GM04504 (cell line): Measurements from ENCODE around the gene ARCN1.
"Not testable (repeated sequence)": the region's sequence is repeated elsewhere in the genome, so short reads cannot be mapped to it uniquely, and the experiment has no call there.

ENCODE experiments used
- DNase-seq: peaks from one replicate; pipeline ENCODE4 v3.0.0-alpha.2; 2012; ENCODE audit warnings: low read depth

The ARCN1 gene

DNA sequence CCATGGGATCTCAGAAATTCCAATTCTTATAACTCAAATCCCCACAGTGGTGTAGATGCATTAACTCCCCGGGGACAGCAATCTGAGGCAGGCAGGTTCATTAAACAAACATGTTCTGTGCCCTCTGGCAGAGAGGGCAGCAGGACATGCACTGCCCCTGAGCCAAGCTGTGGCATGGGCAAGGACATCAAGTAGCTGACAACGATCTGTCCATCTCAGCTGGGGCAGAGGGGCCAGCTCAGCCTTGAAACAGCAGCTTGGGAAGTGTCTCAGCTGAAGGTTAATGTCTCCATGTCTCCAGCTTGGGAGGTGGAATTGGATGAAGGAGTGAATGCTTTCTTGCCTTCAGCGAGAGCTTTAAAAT is 27.6 kb upstream of the ARCN1 start:
- no peak for DNase-seq

DNA sequence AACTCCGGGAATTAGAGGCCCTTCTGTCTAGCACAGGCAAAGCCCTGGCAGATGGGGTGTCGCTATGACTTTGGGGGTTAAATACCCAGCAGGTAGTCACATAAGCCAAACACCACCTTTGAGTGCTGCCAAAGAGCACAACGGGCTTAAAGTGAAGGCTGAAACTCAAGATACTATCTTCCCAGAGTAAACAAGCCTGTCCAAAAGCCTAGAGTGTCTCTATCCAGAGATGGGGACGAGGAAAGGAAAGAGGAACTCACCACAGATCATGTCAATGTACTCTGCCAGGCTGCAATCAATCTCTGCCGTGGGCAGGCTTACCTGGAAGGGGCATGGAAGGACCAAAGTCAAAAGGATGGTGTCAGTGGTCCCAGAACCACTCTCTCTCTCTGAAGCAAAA is 26.7 kb upstream of the ARCN1 start:
- no peak for DNase-seq

DNA sequence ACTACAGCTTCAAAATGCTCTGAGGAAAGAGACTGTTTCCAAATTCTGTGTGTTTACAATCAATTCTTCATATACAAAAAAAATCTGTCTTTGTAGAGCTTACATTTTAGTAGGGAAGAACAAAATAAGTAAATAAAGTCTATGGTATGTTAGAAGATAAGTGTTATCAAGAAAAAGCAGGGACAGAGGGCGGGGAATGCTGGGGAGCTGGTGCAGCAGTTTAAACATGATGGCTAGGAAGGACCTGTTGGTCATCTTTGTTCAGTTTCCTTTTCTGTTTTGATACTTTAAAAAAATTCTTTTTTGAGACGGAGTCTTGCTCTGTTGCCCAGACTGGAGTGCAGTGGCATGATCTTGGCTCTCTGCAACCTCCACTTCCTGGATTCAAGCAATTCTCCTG is 25.1 kb upstream of the ARCN1 start:
- DNase-seq: no peak

DNA sequence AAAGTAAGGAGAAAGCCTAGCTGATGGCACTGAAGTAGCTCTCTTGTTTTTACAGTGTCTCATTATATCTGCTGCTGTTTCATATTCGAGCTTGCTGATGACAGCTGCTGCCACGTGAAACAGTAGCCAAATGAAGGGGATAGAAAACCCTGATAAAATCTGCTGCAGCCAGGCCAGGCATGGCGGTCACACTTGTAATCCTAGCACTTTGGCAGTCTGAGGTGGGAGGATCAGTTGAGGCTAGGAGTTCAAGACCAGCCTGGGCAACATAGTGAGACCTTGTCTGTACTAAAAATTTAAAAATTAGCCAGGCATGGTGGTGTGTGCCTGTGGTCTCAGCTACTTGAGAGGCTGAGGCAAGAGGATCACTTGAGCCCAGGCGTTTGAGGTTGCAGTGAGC is 19.9 kb upstream of the ARCN1 start:
- DNase-seq: no peak

DNA sequence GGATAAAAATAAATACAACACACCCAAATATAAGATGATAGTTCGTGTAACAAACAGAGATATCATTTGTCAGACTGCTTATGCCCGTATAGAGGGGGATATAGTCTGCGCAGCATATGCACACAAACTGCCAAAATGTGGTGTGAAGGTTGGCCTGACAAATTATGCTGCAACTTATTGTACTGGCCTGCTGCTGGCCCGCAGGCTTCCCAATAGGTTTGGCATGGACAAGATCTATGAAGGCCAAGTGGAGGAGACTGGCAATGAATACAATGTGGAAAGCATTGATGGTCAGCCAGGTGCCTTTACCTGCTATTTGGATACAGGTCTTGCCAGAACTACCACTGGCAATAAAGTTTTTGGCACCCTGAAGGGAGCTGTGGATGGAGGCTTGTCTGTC is 11.4 kb upstream of the ARCN1 start:
- DNase-seq: no peak

DNA sequence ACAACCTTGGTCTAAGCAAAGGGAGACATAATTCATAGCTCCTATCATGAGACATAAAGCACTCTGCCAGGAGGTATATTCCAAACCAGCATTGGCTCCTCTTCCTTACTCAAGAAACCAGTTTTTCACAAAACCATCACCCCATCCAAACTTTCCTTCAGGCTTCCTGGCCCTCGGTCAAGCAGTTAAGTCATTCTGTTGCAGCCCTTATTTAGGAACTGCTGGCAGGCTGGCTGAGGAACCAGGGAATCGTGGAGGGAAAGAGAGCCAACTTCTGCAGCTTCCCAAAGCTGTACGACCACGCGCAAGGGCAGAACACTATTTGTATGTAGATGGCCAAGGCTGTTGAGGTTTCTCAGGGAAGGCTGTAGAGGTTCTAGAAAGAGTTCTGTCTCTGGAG is 7.2 kb upstream of the ARCN1 start:
- no peak for DNase-seq

DNA sequence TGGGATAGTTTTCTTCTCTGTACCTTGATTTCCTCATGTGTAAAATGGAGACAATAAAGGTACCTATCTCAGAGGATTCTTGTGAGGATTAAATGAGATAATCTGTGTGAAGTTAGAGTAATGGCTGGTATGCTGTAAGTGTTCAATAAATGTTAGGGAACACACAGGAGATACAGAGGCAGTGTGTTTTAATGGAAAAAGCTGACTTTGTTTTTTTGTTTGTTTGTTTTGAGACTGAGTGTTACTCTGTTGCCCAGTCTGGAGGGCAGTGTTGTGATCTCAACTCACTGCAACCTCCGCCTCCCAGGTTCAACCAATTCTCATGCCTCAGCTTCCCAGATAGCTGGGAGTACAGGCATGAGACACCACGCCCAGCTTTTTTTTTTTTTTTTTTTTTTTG is 2.5 kb upstream of the ARCN1 start:
- DNase-seq: no peak

DNA sequence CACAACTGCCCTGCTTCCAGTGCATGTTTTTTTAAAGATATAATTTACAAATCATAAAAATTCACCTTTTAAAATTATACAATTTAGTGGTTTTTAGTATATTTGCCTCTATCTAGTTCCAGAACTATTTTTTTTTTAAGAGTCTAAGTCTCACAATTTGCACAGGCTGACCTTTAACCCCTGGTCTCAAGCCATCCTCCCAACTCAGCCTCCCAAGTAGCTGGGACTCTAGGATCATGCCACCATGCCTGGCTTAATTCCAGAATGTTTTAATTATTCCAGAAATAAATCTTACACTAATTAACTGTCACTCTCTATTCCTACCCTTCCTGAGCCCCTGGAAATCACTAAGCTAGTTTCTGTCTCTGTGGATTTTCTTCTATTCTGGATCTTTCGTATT is 1.4 kb upstream of the ARCN1 start:
- no peak for DNase-seq

DNA sequence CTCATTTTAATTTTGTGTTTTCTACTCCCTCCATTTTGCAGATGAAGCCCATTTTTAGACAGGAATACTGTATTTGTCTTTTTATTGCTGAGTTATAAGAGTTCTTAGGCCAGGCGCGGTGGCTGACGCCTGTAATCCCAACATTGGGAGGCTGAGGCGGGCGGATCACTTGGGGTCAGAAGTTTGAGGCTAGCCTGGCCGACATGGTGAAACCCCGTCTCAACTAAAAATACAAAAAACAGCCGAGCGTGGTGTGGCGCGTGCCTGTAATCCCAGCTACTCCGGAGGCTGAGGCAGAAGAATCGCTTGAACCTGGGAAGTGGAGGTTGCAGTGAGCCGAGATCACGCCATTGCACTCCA is 528 bp upstream of the ARCN1 start:
- DNase-seq: not testable (repeated sequence)

DNA sequence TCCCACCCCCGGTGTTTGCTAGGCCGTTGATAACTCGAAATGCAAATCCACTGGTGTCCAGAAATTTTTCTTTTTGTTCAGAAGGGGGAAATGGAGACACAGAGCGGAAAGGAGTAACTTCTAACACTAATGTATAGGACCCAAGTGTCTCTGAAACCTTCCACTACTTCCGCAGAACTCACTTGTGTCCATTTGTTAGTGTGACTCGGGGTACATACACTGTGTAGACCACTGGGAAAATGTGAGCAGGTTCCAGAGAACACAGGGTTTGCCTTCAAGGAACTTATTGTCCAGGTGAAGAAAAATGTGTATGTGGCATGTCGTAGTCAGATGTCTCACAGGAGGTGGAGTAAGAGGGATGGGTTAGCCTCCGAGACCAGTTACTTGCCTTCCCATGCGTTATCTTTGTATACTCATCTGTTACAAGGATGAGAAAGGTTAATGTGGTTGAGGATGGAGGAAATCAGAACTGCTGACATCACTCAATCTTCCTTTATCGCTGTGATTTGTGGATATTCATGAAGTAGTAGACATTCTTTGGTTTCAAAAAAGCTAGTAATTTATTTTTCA is 857 bp downstream of the ARCN1 start:
- no peak for DNase-seq

DNA sequence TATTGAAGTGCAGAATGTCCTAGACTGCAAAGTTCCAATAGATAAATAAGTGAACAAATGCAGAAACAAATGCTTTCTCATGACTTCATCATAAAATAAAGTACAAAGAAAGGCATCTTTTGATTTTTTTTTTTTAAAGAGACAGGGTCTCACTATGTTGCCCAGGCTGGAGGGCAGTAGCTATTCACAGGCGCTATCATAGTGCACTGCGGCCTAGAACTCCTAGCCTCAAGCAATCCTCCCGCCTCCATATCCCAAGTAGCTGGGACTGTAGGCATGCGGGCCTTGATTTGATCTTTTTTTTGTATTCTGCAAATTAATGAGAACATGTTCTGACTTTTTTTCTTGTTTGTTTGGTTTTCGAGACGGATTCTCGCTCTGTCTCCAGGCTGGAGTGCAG is 2.4 kb downstream of the ARCN1 start:
- DNase-seq: no peak

DNA sequence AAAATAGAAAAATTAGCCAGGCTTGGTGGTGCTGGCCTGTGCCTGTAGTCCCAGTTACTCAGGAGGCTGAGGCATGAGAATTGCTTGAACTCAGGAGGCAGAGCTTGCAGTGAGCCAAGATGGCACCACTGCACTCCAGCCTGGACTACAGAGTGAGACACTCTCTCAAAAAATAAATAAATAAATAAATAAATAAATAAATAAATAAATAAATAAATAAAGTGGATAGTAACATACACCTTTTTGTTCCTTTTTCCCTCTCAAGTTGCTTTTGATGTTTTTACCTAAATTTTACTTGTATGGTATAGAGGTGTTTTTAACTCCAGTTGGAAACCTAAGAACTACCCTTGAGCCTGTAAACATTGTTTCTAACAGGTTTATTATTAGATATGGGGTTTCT is 5.8 kb downstream of the ARCN1 start:
- not testable (repeated sequence) for DNase-seq

DNA sequence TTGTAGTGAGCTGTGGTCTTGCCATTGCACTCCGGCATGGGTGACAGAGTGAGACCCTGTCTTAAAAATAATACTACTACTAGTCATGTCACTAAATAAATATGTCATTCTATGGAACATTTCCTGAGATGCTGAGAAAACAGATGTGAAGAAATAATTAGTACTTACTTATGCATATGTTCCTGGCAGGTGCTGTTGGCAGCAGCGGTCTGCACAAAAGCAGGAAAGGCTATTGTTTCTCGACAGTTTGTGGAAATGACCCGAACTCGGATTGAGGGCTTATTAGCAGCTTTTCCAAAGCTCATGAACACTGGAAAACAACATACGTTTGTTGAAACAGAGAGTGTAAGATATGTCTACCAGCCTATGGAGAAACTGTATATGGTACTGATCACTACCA is 8.8 kb downstream of the ARCN1 start:
- DNase-seq: no peak

DNA sequence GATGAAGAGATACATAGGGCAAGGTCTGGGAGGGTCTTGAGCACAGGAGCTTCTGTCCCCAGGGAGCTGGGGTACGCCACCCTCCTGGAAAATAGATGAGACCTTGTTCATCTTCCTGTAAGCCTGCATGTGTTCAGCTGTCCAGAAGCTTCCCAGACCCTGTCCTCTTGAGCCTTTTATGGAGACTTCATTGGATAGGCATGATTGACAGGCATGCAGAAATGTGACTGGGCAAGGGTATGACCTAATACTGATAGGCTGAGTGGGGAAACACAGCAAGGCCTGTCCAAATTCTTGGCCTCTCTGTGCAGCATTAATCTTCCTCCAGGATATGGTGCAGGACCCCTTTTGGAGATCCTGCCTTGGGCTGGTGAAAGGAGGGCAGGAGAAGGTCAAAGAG is 15.7 kb downstream of the ARCN1 start:
- no peak for DNase-seq

DNA sequence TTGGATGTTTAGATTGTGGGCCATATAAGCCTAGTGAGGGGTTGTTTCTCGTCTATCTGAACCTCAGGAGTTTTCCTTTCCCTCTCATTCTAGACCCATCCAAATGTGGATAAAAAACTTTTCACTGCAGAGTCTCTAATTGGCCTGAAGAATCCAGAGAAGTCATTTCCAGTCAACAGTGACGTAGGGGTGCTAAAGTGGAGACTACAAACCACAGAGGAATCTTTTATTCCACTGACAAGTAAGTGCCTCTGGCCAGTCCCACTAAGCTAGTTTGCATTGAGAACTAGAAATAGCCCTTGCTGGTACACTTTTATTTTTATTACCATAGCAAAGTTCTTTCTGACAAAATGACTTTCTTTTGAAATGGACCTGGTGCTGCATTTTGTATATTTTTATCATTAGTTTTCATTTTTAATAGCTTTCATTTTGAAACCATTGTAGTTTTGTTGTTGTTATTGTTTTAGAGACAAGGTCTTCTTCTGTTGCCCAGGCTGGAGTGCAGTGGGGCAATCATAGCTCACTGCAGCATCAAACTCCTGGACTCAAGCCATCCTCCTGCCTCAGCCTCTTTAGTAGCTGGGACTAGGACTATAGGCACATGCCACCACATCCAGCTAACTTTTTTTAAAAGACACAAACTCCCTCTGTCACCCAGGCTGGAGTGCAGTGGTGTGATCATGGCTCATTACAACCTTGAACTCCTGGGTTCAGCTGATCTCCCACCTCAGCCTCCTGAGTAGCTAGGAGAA is 20.6 kb downstream of the ARCN1 start:
- no peak for DNase-seq

DNA sequence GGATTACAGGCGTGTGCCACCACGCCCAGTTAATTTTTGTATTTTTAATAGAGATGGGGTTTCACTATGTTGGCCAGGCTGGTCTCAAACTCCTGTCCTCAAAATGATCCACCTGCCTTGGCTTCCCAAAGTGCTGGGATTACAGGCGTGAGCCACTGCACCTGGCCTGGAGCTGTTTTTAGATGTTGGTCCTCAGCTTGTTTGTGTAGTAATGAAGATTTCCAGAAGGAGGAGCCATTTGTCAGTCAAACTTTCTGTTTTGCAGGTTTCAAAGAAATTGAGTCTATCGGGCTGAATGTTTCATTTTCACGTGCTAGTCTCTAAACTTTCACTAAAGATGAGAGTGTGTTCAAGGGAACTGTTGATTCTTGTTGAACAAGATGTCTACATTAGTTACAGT is 22.8 kb downstream of the ARCN1 start:
- DNase-seq: not testable (repeated sequence)

DNA sequence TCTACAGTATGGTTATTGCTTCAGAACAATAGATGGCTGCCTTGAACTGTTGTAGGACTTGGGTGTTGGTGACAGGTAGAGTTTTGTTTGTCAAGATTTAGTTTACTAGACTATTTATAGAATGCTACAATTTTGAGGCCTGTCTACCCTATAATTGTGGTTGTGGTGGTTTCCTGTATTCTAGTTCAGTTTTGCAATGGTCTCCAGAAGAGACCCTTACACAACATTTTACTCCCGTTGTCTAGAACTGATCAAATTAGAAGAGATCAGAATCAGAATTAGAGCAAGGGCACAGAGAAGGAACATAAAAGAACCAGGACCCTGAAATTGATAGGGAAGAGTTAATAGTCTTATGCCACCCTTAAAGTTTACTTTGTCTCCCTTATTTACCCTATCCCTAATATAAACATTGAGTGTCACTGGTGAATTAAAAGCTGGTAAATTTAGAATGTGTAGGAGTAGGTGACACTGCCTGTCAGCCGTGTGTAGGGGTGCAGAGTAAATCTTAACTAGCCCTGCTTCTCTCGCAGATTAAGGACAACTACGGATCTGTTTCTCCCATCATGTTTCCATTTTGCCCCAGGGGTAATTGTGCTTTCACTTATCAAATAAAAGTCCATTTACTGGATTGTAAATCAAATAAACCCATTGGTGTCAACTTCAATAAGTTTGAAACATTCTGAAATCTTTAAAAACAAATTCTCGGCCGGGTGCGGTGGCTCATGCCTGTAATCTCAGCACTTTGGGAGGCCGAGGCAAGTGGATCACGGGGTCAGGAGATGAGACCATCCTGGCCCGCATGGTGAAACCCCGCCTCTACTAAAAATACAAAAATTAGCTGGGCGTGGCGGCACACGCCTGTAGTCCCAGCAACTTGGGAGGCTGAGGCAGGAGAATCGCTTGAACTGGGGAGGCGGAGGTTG is 24.3 kb downstream of the ARCN1 start:
- DNase-seq: no peak

DNA sequence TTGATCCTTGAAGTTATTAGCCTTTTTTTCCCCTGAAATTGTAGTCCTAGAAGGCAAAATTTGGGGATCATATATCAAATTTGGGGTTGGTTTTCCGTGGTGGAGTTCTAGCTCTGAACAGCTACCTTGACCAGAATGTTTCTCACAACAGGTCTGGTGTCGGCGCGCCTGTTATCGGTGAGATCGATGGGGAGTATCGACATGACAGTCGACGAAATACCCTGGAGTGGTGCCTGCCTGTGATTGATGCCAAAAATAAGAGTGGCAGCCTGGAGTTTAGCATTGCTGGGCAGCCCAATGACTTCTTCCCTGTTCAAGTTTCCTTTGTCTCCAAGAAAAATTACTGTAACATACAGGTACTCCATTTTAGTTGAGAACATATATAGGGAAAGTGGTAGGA is 25.3 kb downstream of the ARCN1 start:
- DNase-seq: no peak

DNA sequence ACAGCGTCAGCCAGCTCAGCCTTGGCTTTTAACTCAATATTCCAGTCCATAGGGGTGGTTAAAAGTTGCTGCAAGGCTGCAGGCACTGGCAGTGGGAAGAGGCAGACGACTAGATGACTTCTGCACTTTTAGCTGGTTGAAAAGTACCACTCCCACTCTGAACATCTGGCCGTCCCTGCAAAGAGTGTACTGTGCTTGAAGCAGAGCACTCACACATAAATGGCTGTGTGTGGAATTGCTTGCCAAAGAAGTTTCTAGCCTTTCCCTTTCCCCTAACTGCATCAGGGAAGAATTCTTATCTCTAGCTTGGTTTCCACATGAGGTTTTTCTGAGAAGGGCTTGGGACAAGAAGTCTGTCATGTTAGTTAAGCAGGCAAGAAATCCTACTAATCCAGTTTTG is 30.1 kb downstream of the ARCN1 start:
- DNase-seq: no peak

DNA sequence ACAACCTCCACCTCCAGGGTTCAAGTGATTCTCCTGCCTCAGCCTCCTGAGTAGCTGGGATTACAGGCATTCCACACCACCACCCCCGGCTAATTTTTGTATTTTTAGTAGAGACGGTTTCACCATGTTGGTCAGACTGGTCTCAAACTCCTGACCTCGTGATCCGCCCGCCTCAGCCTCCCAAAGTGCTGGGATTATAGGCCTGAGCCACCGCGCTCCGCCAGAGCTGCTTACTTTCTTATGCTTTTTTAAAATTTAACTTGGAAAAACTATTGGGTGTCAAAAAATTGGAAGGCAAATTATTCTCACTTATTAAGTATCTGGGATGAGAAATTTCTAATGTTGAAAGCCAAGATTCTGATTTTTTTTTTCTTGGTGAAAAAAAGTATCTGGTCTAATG is 31.5 kb downstream of the ARCN1 start:
- not testable (repeated sequence) for DNase-seq

DNA sequence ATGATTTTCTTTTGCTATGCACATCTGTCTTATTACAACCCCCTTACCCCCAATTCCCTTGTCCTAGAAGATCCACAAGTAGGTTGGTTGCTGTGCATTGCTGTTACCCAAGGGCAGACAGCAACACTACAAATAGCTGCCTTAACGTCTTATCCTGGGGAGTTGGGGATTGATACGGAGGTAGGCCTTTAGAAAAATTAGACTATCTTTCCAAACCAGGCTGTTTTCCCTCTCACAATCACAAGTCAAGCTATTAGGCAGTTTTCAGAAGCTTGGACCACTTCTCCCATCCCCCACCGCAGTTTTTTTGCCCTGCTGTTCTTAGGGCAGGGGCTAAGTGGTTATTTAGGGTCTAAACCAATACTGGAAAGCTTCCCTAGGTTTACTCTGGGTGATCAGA is 32.4 kb downstream of the ARCN1 start:
- DNase-seq: no peak

DNA sequence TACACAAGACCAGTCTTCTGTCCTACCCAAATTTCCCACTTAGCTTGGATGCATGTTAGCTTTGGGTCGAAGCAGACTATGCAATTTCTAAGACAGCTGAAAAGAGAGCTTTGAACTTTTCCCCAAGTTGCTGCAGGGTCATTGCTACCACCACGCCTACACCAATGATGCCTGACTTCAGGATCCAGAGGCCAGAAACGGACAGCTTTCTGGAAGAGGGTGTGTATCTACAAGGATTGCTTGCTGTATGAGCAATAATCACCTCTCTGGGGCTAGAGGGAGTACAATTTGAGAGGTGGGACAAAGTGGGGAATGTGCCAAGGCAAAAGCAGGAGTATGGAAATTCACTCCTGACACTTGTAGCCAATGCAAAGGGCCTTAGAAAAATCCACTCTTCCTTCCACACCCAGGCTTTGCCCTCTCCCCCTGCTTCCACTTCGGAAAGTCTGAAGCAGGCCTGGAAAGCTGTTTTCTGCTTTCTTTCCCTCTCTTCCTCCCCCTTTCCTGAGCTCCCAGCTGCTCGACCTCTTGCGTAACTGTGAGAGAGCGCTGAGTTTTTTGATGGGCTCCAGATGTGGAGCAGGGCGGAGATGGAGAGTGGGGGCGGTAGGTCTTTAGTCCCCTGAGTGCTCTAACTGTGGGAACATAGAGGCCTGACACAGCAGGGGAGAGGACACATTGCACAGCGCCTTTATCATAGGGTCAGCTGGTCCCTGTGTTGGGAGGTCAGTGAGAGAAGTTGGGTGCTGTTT is 33.1 kb downstream of the ARCN1 start:
- peak; percentile 95 for DNase-seq
